ENCODE data around the gene SCAMP2. TPM values are rescaled to one million over a fixed set of nuclear protein-coding genes. Genes with fewer than 3 reads are reported as not detected.

SCAMP2 gene
- total and polyA plus RNA-seq, 4 donors: 21.7 to 42.5 (median 29.1) TPM

- peaks cover 12 to 51% (median 35%) of the 10 kb centered on the region in 4 donors for H3K4me1 ChIP-seq (ENCODE audit: control insufficient read depth in 4 of 4, insufficient read depth in 4 of 4, low read length in 3 of 4)
- peak overlapping the region; percentile 93 to 97 for H3K27ac ChIP-seq (ENCODE audit: low read depth in 1 of 2, low read length in 2 of 2)
- no peak for DNase-seq (ENCODE audit: low spot score)
- TF ChIP-seq MAX (IDR thresholded peaks at IDR 0.05) (no peak), NR2F2 (IDR thresholded peaks at IDR 0.05) (no peak), FOXA1 (IDR thresholded peaks at IDR 0.05) (no peak), SP1 (IDR thresholded peaks at IDR 0.05) (no peak), EGR1 (IDR thresholded peaks at IDR 0.05; ENCODE audit: low read depth in 2 of 2) (no peak), JUND (IDR thresholded peaks at IDR 0.05) (no peak), FOXA2 (IDR thresholded peaks at IDR 0.05) (no peak)
- peak overlapping the region; percentile 54 to 96 (median 92) for H3K4me3 ChIP-seq (ENCODE audit: low read depth in 1 of 3, low read length in 3 of 3)
- no peaks in the 10 kb centered on the region for H3K9me3 ChIP-seq (ENCODE audit: control insufficient read depth in 4 of 4, low read length in 3 of 4)
- H3K27me3 ChIP-seq (ENCODE audit: control insufficient read depth in 4 of 4, insufficient read depth in 4 of 4, low read length in 3 of 4): no peaks in the 10 kb centered on the region
- H3K36me3 ChIP-seq (ENCODE audit: control insufficient read depth in 4 of 4, insufficient read depth in 3 of 4, low read depth in 1 of 4, low read length in 3 of 4): no peaks in the 10 kb centered on the region
- WGBS: under 1% methylated on average over 11 of the region's 11 CpGs
- H3K9ac ChIP-seq (ENCODE audit: low read depth in 1 of 2, low read length in 2 of 2): peak overlapping the region; percentile 63 to 89
Measured at GRCh38 chr15:74872702-74873035, 496 bp downstream of the SCAMP2 start.

- Histone ChIP-seq H3K36me3 (ENCODE audit: control insufficient read depth in 4 of 4, insufficient read depth in 3 of 4, low read depth in 1 of 4, low read length in 3 of 4) (no peaks in the 10 kb centered on the region), H3K9me3 (ENCODE audit: control insufficient read depth in 4 of 4, low read length in 3 of 4) (no peaks in the 10 kb centered on the region), H3K4me1 (ENCODE audit: control insufficient read depth in 4 of 4, insufficient read depth in 4 of 4, low read length in 3 of 4) (peaks cover 24 to 63% (median 45%) of the 10 kb centered on the region in 4 donors), H3K27ac (ENCODE audit: low read depth in 1 of 2, low read length in 2 of 2) (peak overlapping the region in 1 of 2 donors; percentile 17), H3K4me3 (ENCODE audit: low read depth in 1 of 3, low read length in 3 of 3) (no peak overlapping the region), H3K27me3 (ENCODE audit: control insufficient read depth in 4 of 4, insufficient read depth in 4 of 4, low read length in 3 of 4) (no peaks in the 10 kb centered on the region), H3K9ac (ENCODE audit: low read depth in 1 of 2, low read length in 2 of 2) (no peak overlapping the region)
- no peak for TF ChIP-seq NR2F2 (IDR thresholded peaks at IDR 0.05)
- no peak for TF ChIP-seq SP1 (IDR thresholded peaks at IDR 0.05)
- no peak for TF ChIP-seq TAF1 (conservative IDR thresholded peaks at IDR 0.05)
- no peak for TF ChIP-seq FOXA2 (IDR thresholded peaks at IDR 0.05)
- TF ChIP-seq RXRA (IDR thresholded peaks at IDR 0.05): no peak
- no peak for TF ChIP-seq HNF4G (IDR thresholded peaks at IDR 0.05)
- TF ChIP-seq GABPA (IDR thresholded peaks at IDR 0.05 in 1 of 2, conservative IDR thresholded peaks at IDR 0.05 in 1 of 2): no peak
- TF ChIP-seq RAD21 (IDR thresholded peaks at IDR 0.05): no peak
- TF ChIP-seq ZBTB33 (IDR thresholded peaks at IDR 0.05): no peak
- no peak for TF ChIP-seq REST (IDR thresholded peaks at IDR 0.05)
- 55% methylated on average over 6 of the region's 6 CpGs for WGBS
- no peak for DNase-seq (ENCODE audit: low spot score)
Measured at GRCh38 chr15:74870436-74871215, 2.5 kb downstream of the SCAMP2 start.

Measured in liver (tissue), 9 donors.